ENCODE data around the gene CTAG1B.
"Not testable (repeated sequence)": the region's sequence is repeated elsewhere in the genome, so short reads cannot be mapped to it uniquely, and the experiment has no call there.

The CTAG1B gene

GRCh38 chrX:154613586-154613985, 5.5 kb downstream of the CTAG1B start:
- H2BK12ac ChIP-seq (ENCODE audit: low read length); H2AK5ac ChIP-seq (ENCODE audit: low read depth, low read length); H2BK5ac ChIP-seq (ENCODE audit: low read length); H3K9ac ChIP-seq (ENCODE audit: low read depth, low read length, poor library complexity); H3K36me3 ChIP-seq (replicated peaks in 1 of 2; ENCODE audit: control insufficient read depth in 2 of 2, insufficient read depth in 2 of 2, low read length in 2 of 2); H2BK15ac ChIP-seq (ENCODE audit: low read length); H4K8ac ChIP-seq (ENCODE audit: low read depth, low read length); H4K91ac ChIP-seq (ENCODE audit: low read depth, low read length, poor library complexity); H3K23ac ChIP-seq (ENCODE audit: low read depth, low read length, poor library complexity); H3K4me2 ChIP-seq (ENCODE audit: insufficient read depth, low read length, poor library complexity, severe bottlenecking); H2AFZ ChIP-seq (ENCODE audit: low read length); H3K14ac ChIP-seq (ENCODE audit: low read length); H3K27me3 ChIP-seq (ENCODE audit: control insufficient read depth in 3 of 3, insufficient read depth in 3 of 3, low read depth in 1 of 3, low read length in 3 of 3); H3K4me1 ChIP-seq (ENCODE audit: control insufficient read depth in 2 of 2, insufficient read depth in 1 of 2, low read depth in 1 of 2, low read length in 2 of 2); H3K4me3 ChIP-seq (ENCODE audit: low read length in 2 of 2); H3K4ac ChIP-seq (ENCODE audit: low read length); H3K27ac ChIP-seq (replicated peaks; ENCODE audit: low read length); H3K9me3 ChIP-seq (replicated peaks in 1 of 2; ENCODE audit: control insufficient read depth in 2 of 2, insufficient read depth in 1 of 2, low read depth in 1 of 2, low read length in 2 of 2); H2BK120ac ChIP-seq (ENCODE audit: low read depth, low read length); H3K79me1 ChIP-seq (ENCODE audit: low read depth, low read length); DNase-seq (ENCODE audit: low spot score); H3K18ac ChIP-seq (ENCODE audit: low read length): not testable (repeated sequence)
- no CpG with 5 or more reads among the region's 12 CpGs for WGBS, 2 donors (ENCODE audit: extremely low coverage in 2 of 2, insufficient read length in 2 of 2, insufficient replicate concordance in 1 of 2)

- not testable (repeated sequence) for H2BK5ac ChIP-seq (ENCODE audit: low read length); H3K36me3 ChIP-seq (replicated peaks in 1 of 2; ENCODE audit: control insufficient read depth in 2 of 2, insufficient read depth in 2 of 2, low read length in 2 of 2)
These were observed 7.9 kb downstream of the CTAG1B start for GRCh38 chrX:154611146-154611545.

GRCh38 chrX:154608823-154609222, 10.3 kb downstream of the CTAG1B start:
- not testable (repeated sequence) for H3K4me3 ChIP-seq (ENCODE audit: low read length in 2 of 2); H2BK120ac ChIP-seq (ENCODE audit: low read depth, low read length); H2AFZ ChIP-seq (ENCODE audit: low read length); H4K8ac ChIP-seq (ENCODE audit: low read depth, low read length); H3K79me1 ChIP-seq (ENCODE audit: low read depth, low read length); H4K91ac ChIP-seq (ENCODE audit: low read depth, low read length, poor library complexity); H2BK15ac ChIP-seq (ENCODE audit: low read length); H3K14ac ChIP-seq (ENCODE audit: low read length); H3K4me1 ChIP-seq (ENCODE audit: control insufficient read depth in 2 of 2, insufficient read depth in 1 of 2, low read depth in 1 of 2, low read length in 2 of 2); H3K9me3 ChIP-seq (replicated peaks in 1 of 2; ENCODE audit: control insufficient read depth in 2 of 2, insufficient read depth in 1 of 2, low read depth in 1 of 2, low read length in 2 of 2); H3K4me2 ChIP-seq (ENCODE audit: insufficient read depth, low read length, poor library complexity, severe bottlenecking); H2AK5ac ChIP-seq (ENCODE audit: low read depth, low read length); H2BK5ac ChIP-seq (ENCODE audit: low read length); H3K9ac ChIP-seq (ENCODE audit: low read depth, low read length, poor library complexity); H3K18ac ChIP-seq (ENCODE audit: low read length); H3K4ac ChIP-seq (ENCODE audit: low read length); DNase-seq (ENCODE audit: low spot score); H3K27ac ChIP-seq (replicated peaks; ENCODE audit: low read length); H3K36me3 ChIP-seq (replicated peaks in 1 of 2; ENCODE audit: control insufficient read depth in 2 of 2, insufficient read depth in 2 of 2, low read length in 2 of 2); H3K23ac ChIP-seq (ENCODE audit: low read depth, low read length, poor library complexity); H2BK12ac ChIP-seq (ENCODE audit: low read length)
- peaks cover 0 to 17% (median 0%) of the 10 kb centered on the region in 3 experiments for H3K27me3 ChIP-seq (ENCODE audit: control insufficient read depth in 3 of 3, insufficient read depth in 3 of 3, low read depth in 1 of 3, low read length in 3 of 3)
- WGBS, 2 donors (ENCODE audit: extremely low coverage in 2 of 2, insufficient read length in 2 of 2, insufficient replicate concordance in 1 of 2) = no CpG with 5 or more reads among the region's 12 CpGs

More at GRCh38 chrX:154611146-154611545, 7.9 kb downstream of the CTAG1B start:
- not testable (repeated sequence) for H3K27ac ChIP-seq (replicated peaks; ENCODE audit: low read length); H3K18ac ChIP-seq (ENCODE audit: low read length); H4K91ac ChIP-seq (ENCODE audit: low read depth, low read length, poor library complexity); H2BK120ac ChIP-seq (ENCODE audit: low read depth, low read length); H3K23ac ChIP-seq (ENCODE audit: low read depth, low read length, poor library complexity); H2AFZ ChIP-seq (ENCODE audit: low read length); H3K4me1 ChIP-seq (ENCODE audit: control insufficient read depth in 2 of 2, insufficient read depth in 1 of 2, low read depth in 1 of 2, low read length in 2 of 2); H2BK15ac ChIP-seq (ENCODE audit: low read length); H3K4ac ChIP-seq (ENCODE audit: low read length); DNase-seq (ENCODE audit: low spot score); H4K8ac ChIP-seq (ENCODE audit: low read depth, low read length); H3K9ac ChIP-seq (ENCODE audit: low read depth, low read length, poor library complexity); H3K4me2 ChIP-seq (ENCODE audit: insufficient read depth, low read length, poor library complexity, severe bottlenecking); H3K79me1 ChIP-seq (ENCODE audit: low read depth, low read length); H2AK5ac ChIP-seq (ENCODE audit: low read depth, low read length); H3K9me3 ChIP-seq (replicated peaks in 1 of 2; ENCODE audit: control insufficient read depth in 2 of 2, insufficient read depth in 1 of 2, low read depth in 1 of 2, low read length in 2 of 2); H3K4me3 ChIP-seq (ENCODE audit: low read length in 2 of 2); H2BK12ac ChIP-seq (ENCODE audit: low read length); H3K14ac ChIP-seq (ENCODE audit: low read length)
- WGBS, 2 donors (ENCODE audit: extremely low coverage in 2 of 2, insufficient read length in 2 of 2, insufficient replicate concordance in 1 of 2) = no CpG with 5 or more reads among the region's 12 CpGs
- H3K27me3 ChIP-seq (ENCODE audit: control insufficient read depth in 3 of 3, insufficient read depth in 3 of 3, low read depth in 1 of 3, low read length in 3 of 3) = peaks cover 0 to 17% (median 0%) of the 10 kb centered on the region in 3 experiments

- H3K27me3 ChIP-seq (ENCODE audit: control insufficient read depth in 3 of 3, insufficient read depth in 3 of 3, low read depth in 1 of 3, low read length in 3 of 3) = peaks cover 0 to 22% (median 0%) of the 10 kb centered on the region in 3 experiments
- H4K8ac ChIP-seq (ENCODE audit: low read depth, low read length); H3K79me1 ChIP-seq (ENCODE audit: low read depth, low read length); H3K4me1 ChIP-seq (ENCODE audit: control insufficient read depth in 2 of 2, insufficient read depth in 1 of 2, low read depth in 1 of 2, low read length in 2 of 2); H2BK5ac ChIP-seq (ENCODE audit: low read length); H3K9ac ChIP-seq (ENCODE audit: low read depth, low read length, poor library complexity); H3K4ac ChIP-seq (ENCODE audit: low read length); H3K36me3 ChIP-seq (replicated peaks in 1 of 2; ENCODE audit: control insufficient read depth in 2 of 2, insufficient read depth in 2 of 2, low read length in 2 of 2); H3K4me3 ChIP-seq (ENCODE audit: low read length in 2 of 2); H3K18ac ChIP-seq (ENCODE audit: low read length); H3K27ac ChIP-seq (replicated peaks; ENCODE audit: low read length); H4K91ac ChIP-seq (ENCODE audit: low read depth, low read length, poor library complexity); H2AK5ac ChIP-seq (ENCODE audit: low read depth, low read length); DNase-seq (ENCODE audit: low spot score); H2AFZ ChIP-seq (ENCODE audit: low read length); H3K23ac ChIP-seq (ENCODE audit: low read depth, low read length, poor library complexity); H3K4me2 ChIP-seq (ENCODE audit: insufficient read depth, low read length, poor library complexity, severe bottlenecking); H2BK15ac ChIP-seq (ENCODE audit: low read length); H3K14ac ChIP-seq (ENCODE audit: low read length); H3K9me3 ChIP-seq (replicated peaks in 1 of 2; ENCODE audit: control insufficient read depth in 2 of 2, insufficient read depth in 1 of 2, low read depth in 1 of 2, low read length in 2 of 2); H2BK12ac ChIP-seq (ENCODE audit: low read length); H2BK120ac ChIP-seq (ENCODE audit: low read depth, low read length): not testable (repeated sequence)
- no CpG with 5 or more reads among the region's 11 CpGs for WGBS, 2 donors (ENCODE audit: extremely low coverage in 2 of 2, insufficient read length in 2 of 2, insufficient replicate concordance in 1 of 2)
These were observed 11.1 kb downstream of the CTAG1B start for GRCh38 chrX:154607976-154608375.
